MM.1S (cell line): ENCODE results near the gene RXRA.

Source experiments
- DNase-seq: peaks from one replicate; pipeline ENCODE4 v3.0.0-alpha.2; 2015
- H2AFZ ChIP-seq: fragments of 300-600 bp; sonication (generic); 2 replicates; pipeline ENCODE4 v1.6.0; 2016; ENCODE audit warnings: antibody characterized with exemption, low read length
- H3F3A ChIP-seq: fragments of 300-600 bp; sonication (generic); 2 replicates; pipeline ENCODE4 v1.6.1; 2016; ENCODE audit warnings: mild to moderate bottlenecking, antibody characterized with exemption, low read length, moderate library complexity, mixed read lengths; ENCODE audit not compliant: insufficient read depth
- H3K27ac ChIP-seq: fragments of 300-600 bp; sonication (generic); 2 replicates; pipeline ENCODE4 v1.5.1; 2016; ENCODE audit warnings: mild to moderate bottlenecking, low read length
- H3K27me3 ChIP-seq: fragments of 300-600 bp; sonication (generic); replicated peaks from 2 replicates; pipeline ENCODE4 v1.6.0; 2016; ENCODE audit warnings: low read length; ENCODE audit not compliant: insufficient read depth
- H3K36me3 ChIP-seq: fragments of 300-600 bp; sonication (generic); replicated peaks from 2 replicates; pipeline ENCODE4 v1.6.1; 2016; ENCODE audit warnings: mild to moderate bottlenecking, low read length, mixed read lengths; ENCODE audit not compliant: insufficient read depth
- H3K4me1 ChIP-seq: fragments of 300-600 bp; sonication (generic); 2 replicates; pipeline ENCODE4 v1.6.1; 2016; ENCODE audit warnings: low read length, mixed read lengths
- H3K4me2 ChIP-seq: fragments of 300-600 bp; sonication (generic); 2 replicates; pipeline ENCODE4 v1.6.0; 2016; ENCODE audit warnings: low read depth, low read length
- H3K4me3 ChIP-seq: fragments of 300-600 bp; sonication (generic); 2 replicates; pipeline ENCODE4 v1.5.1; 2016; ENCODE audit warnings: low read length, mixed read lengths
- H3K79me2 ChIP-seq: fragments of 300-600 bp; sonication (generic); 2 replicates; pipeline ENCODE4 v1.6.1; 2016; ENCODE audit warnings: mixed run types, low read length, mixed read lengths
- H3K9ac ChIP-seq: fragments of 300-600 bp; sonication (generic); 2 replicates; pipeline ENCODE4 v1.6.1; 2016; ENCODE audit warnings: low read length, mixed read lengths
- H3K9me2 ChIP-seq: fragments of 300-600 bp; sonication (generic); replicated peaks from 2 replicates; pipeline ENCODE4 v1.6.1; 2016; ENCODE audit warnings: mild to moderate bottlenecking, low read length, mixed read lengths; ENCODE audit not compliant: insufficient read depth
- H3K9me3 ChIP-seq: fragments of 300-600 bp; sonication (generic); replicated peaks from 2 replicates; pipeline ENCODE4 v1.6.1; 2016; ENCODE audit warnings: mild to moderate bottlenecking, low read length, mixed read lengths; ENCODE audit not compliant: insufficient read depth
- H4K20me1 ChIP-seq: fragments of 300-600 bp; sonication (generic); 2 replicates; pipeline ENCODE4 v1.6.1; 2016; ENCODE audit warnings: mild to moderate bottlenecking, low read length, moderate library complexity, mixed read lengths; ENCODE audit not compliant: insufficient read depth
- EZH2 ChIP-seq: fragments of 300-600 bp; sonication (generic); optimal IDR thresholded peaks from 2 replicates; pipeline ENCODE3; 2017; ENCODE audit warnings: low read depth, mild to moderate bottlenecking, antibody characterized with exemption, low read length, mixed read lengths
- EZH2phosphoT487 ChIP-seq: fragments of 300-600 bp; sonication (generic); IDR thresholded peaks from 2 replicates; pipeline ENCODE4 v1.6.1; 2018; ENCODE audit warnings: antibody characterized with exemption, low read length
- TF ChIP-seq, protein P1 (sequence below): fragments of 300-600 bp; sonication (generic); IDR thresholded peaks from 2 replicates; pipeline ENCODE4 v1.5.1; 2016; ENCODE audit warnings: antibody characterized with exemption, low read length, mixed read lengths

RXRA gene

DNA sequence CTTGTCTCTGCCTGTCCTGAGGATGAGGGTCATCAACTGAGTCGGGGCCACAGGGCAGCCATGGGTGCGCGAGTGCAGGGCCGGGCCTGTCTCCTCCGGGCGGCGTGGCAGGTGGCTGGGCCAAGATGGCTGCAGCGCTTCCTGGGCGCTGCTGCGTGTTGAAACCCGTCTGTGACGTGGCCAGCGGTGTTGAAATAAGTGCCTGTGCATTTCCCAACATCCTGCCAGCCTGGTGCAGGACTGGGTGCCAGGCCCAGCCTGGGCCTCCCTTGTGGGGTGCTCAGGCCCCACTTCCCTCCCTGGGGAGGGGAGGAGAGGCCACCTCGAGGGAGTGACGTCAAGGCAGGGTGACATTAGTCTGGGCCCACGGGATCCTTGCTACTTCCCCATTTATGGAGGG, 45.5 kb downstream of the RXRA start:
- Histone ChIP-seq H3K9me2 (no peaks in the 10 kb centered on the region), H3K27ac (no peak overlapping the region), H3F3A (no peaks in the 10 kb centered on the region), H3K4me1 (no peaks in the 10 kb centered on the region), H3K4me3 (no peak overlapping the region), H3K27me3 (no peaks in the 10 kb centered on the region), H3K79me2 (no peaks in the 10 kb centered on the region; the same call in 1 of the 2 replicates), H3K9ac (no peak overlapping the region), H4K20me1 (no peaks in the 10 kb centered on the region), H3K9me3 (no peaks in the 10 kb centered on the region), H2AFZ (no peak overlapping the region), H3K4me2 (no peak overlapping the region), H3K36me3 (no peaks in the 10 kb centered on the region)
- TF ChIP-seq EZH2phosphoT487: no peak
- TF ChIP-seq, protein P1, sequence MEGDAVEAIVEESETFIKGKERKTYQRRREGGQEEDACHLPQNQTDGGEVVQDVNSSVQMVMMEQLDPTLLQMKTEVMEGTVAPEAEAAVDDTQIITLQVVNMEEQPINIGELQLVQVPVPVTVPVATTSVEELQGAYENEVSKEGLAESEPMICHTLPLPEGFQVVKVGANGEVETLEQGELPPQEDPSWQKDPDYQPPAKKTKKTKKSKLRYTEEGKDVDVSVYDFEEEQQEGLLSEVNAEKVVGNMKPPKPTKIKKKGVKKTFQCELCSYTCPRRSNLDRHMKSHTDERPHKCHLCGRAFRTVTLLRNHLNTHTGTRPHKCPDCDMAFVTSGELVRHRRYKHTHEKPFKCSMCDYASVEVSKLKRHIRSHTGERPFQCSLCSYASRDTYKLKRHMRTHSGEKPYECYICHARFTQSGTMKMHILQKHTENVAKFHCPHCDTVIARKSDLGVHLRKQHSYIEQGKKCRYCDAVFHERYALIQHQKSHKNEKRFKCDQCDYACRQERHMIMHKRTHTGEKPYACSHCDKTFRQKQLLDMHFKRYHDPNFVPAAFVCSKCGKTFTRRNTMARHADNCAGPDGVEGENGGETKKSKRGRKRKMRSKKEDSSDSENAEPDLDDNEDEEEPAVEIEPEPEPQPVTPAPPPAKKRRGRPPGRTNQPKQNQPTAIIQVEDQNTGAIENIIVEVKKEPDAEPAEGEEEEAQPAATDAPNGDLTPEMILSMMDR: no peak
- no peak for TF ChIP-seq EZH2
- no peak for DNase-seq

DNA sequence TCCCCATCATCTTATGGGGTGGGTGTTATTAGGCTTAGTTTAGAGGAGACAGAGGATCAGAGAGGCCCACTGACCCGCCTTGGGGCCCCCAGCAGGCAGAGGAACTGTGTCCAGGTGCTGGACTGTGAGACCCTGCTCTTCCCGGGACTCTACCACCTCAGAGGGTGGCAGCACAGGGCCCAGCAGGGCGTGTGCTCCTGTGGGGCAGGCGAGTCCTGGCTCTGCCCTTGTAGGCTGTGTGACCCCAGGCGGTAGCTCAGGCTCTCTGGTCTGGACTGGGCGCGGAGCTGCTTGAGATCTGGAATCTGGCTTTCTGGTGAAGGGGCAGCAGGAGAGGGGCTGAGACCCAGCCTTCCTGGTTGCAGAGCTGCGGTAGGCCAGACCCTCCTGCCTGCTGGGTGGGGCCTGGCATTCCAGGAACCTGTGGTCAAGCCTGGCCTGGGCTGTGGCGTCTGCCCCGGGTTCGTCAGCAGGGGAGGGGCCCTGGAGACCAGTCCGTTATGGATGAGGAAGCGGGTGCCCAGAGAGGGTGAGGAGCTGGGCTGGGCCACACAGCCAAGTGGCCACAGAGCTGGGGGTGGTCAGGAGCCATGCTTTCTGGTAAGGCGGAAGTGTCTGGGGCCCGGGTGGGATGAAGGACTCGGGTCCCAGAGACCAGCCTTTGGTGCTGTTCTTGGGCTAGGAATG, 46.5 kb downstream of the RXRA start:
- Histone ChIP-seq H4K20me1 (no peaks in the 10 kb centered on the region), H3K9ac (no peak overlapping the region), H3K27me3 (no peaks in the 10 kb centered on the region), H3K27ac (no peak overlapping the region), H3F3A (no peaks in the 10 kb centered on the region), H3K36me3 (no peaks in the 10 kb centered on the region), H3K4me1 (no peaks in the 10 kb centered on the region), H3K4me2 (no peak overlapping the region), H3K9me2 (no peaks in the 10 kb centered on the region), H3K9me3 (no peaks in the 10 kb centered on the region), H2AFZ (no peak overlapping the region), H3K4me3 (no peak overlapping the region), H3K79me2 (no peaks in the 10 kb centered on the region; the same call in 1 of the 2 replicates)
- TF ChIP-seq EZH2phosphoT487: no peak
- TF ChIP-seq, protein P1: no peak
- no peak for TF ChIP-seq EZH2
- DNase-seq: no peak

DNA sequence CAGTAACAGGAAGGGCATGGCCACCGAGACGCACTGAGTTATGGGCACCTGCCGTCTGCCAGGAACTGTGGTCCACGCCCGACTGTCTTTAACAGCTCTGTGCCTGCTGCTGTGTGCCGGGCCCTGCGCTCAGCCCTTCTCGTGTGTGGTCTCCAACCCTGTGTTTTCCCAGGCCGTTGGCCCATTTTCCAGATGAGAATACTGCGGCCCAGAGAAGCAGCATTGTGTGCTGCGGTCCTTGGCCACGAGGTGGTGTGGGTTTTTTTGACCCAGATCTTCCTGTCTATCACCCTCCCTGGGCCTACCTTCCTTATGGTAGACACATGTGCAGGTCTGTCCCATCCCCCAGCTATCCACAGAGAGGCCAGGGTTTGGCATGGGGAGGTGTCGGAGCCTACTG, 47.0 kb downstream of the RXRA start:
- Histone ChIP-seq H3K4me2 (no peak overlapping the region), H3K36me3 (no peaks in the 10 kb centered on the region), H4K20me1 (no peaks in the 10 kb centered on the region), H3F3A (no peaks in the 10 kb centered on the region), H3K9me3 (no peaks in the 10 kb centered on the region), H3K4me3 (no peak overlapping the region), H3K9me2 (no peaks in the 10 kb centered on the region), H3K9ac (no peak overlapping the region), H3K27ac (no peak overlapping the region), H3K27me3 (no peaks in the 10 kb centered on the region), H3K79me2 (no peaks in the 10 kb centered on the region; the same call in 1 of the 2 replicates), H3K4me1 (no peaks in the 10 kb centered on the region), H2AFZ (no peak overlapping the region)
- no peak for DNase-seq
- TF ChIP-seq, protein P1: no peak
- no peak for TF ChIP-seq EZH2phosphoT487
- TF ChIP-seq EZH2: no peak
